Stimulated activated CD4-positive, alpha-beta T cell treated with anti-CD3 and anti-CD28 coated beads, Interleukin-1b, Interleukin-23, amount 100 ng/mL, for 48 hours (primary cell): ENCODE measurements around the gene ATRIP.

Source experiments
- DNase-seq: peaks from one replicate; pipeline ENCODE4 v3.0.0-alpha.2; 2020

Gene ATRIP

GRCh38 chr3:48410205-48411040 lies 36.1 kb upstream of the ATRIP start:
- no peak for DNase-seq

GRCh38 chr3:48411041-48411588 lies 35.4 kb upstream of the ATRIP start:
- DNase-seq, result no peak

- no peak for DNase-seq
Measured at GRCh38 chr3:48411606-48412374, 34.7 kb upstream of the ATRIP start.

- DNase-seq, result no peak
Measured at GRCh38 chr3:48412375-48413001, 34.0 kb upstream of the ATRIP start.

GRCh38 chr3:48413086-48413485 lies 33.5 kb upstream of the ATRIP start:
- DNase-seq, result no peak

- DNase-seq, result no peak
Measured at GRCh38 chr3:48413611-48414010, 32.9 kb upstream of the ATRIP start.

GRCh38 chr3:48414376-48415250 lies 31.9 kb upstream of the ATRIP start:
- no peak for DNase-seq

GRCh38 chr3:48415251-48415953 lies 31.1 kb upstream of the ATRIP start:
- DNase-seq, result no peak

- DNase-seq, result no peak
Measured at GRCh38 chr3:48416091-48416505, 30.4 kb upstream of the ATRIP start.

- no peak for DNase-seq
Measured at GRCh38 chr3:48416546-48416945, 30.0 kb upstream of the ATRIP start.

- no peak for DNase-seq
Measured at GRCh38 chr3:48417529-48418108, 28.9 kb upstream of the ATRIP start.

- no peak for DNase-seq
Measured at GRCh38 chr3:48418140-48418539, 28.4 kb upstream of the ATRIP start.

- DNase-seq, result no peak
Measured at GRCh38 chr3:48418651-48419050, 27.9 kb upstream of the ATRIP start.

GRCh38 chr3:48419149-48419548 lies 27.4 kb upstream of the ATRIP start:
- no peak for DNase-seq

- DNase-seq, result no peak
Measured at GRCh38 chr3:48419597-48419996, 26.9 kb upstream of the ATRIP start.

GRCh38 chr3:48420561-48420960 lies 26.0 kb upstream of the ATRIP start:
- no peak for DNase-seq

- no peak for DNase-seq
Measured at GRCh38 chr3:48422272-48422671, 24.3 kb upstream of the ATRIP start.

GRCh38 chr3:48422681-48423080 lies 23.9 kb upstream of the ATRIP start:
- DNase-seq, result no peak

GRCh38 chr3:48423241-48423882 lies 23.2 kb upstream of the ATRIP start:
- no peak for DNase-seq

- no peak for DNase-seq
Measured at GRCh38 chr3:48423883-48424695, 22.4 kb upstream of the ATRIP start.
